Tibial nerve (tissue), 4 donors: ENCODE measurements around the gene SLC15A5. TPM values are rescaled to one million over a fixed set of nuclear protein-coding genes. Genes with fewer than 3 reads are reported as not detected.
A peak's percentile ranks its signal among the peaks of the same experiment; 100 is the strongest.

Experiments
- DNase-seq, 2 donors: peaks; one replicate each; pipeline ENCODE4 v3.0.0-alpha.2; 2019; ENCODE audit warnings: low spot score in 2 of 2
- H3K27ac ChIP-seq, 4 donors: fragments of 200-600 bp; sonication (generic) in 3 of 4; one replicate each; pipeline ENCODE4 v1.5.1; 2017 to 2019; ENCODE audit warnings: mild to moderate bottlenecking in 1 of 4
- H3K27me3 ChIP-seq, 2 donors: fragments of 200-600 bp; sonication (generic) in 1 of 2; one replicate each; pipeline versions ENCODE4 v1.5.1 to v1.6.0; 2017 to 2019
- H3K36me3 ChIP-seq, 3 donors: fragments of 200-600 bp; sonication (generic); one replicate each; pipeline ENCODE4 v1.5.1; 2018 to 2019
- H3K4me1 ChIP-seq, 4 donors: fragments of 200-600 bp; sonication (generic) in 3 of 4; one replicate each; pipeline ENCODE4 v1.5.1; 2017 to 2019
- H3K4me3 ChIP-seq, 4 donors: fragments of 200-600 bp; sonication (generic) in 3 of 4; one replicate each; pipeline ENCODE4 v1.5.1; 2017 to 2019; ENCODE audit warnings: mild to moderate bottlenecking in 1 of 4, moderate library complexity in 1 of 4
- H3K9me3 ChIP-seq, 4 donors: fragments of 200-600 bp; sonication (generic) in 3 of 4; one replicate each; pipeline ENCODE4 v1.5.1; 2017 to 2019
- EP300 ChIP-seq, 2 donors: sonication (generic); formaldehyde crosslinking; IDR thresholded peaks; one replicate each; pipeline ENCODE4 v1.6.1; 2017; ENCODE audit warnings: antibody characterized with exemption in 2 of 2, mild to moderate bottlenecking in 1 of 2
- POLR2A ChIP-seq, 2 donors: fragments of 450-650 bp; IDR thresholded peaks; one replicate each; pipeline ENCODE4 v1.6.1; 2017; ENCODE audit warnings: antibody characterized with exemption in 2 of 2, mild to moderate bottlenecking in 2 of 2, moderate library complexity in 2 of 2
- WGBS, 2 donors: methylation state at CpG; one replicate each; pipeline ENCODE4 v1.1.5; 2018; 5-methylcytosine and 5-hydroxymethylcytosine counted together
- total RNA-seq, 4 donors: library from RNA; depleted of rRNA; stranded (reverse); fragments of >200 nt; gene quantifications; one replicate each; pipeline ENCODE4 v1.1.0, GENCODE V29; 2016
- TF ChIP-seq, protein P1 (sequence below), 5 experiments: fragments of 200-600 bp in 3 of 5; fragments of 450-650 bp in 2 of 5; sonication (generic) in 3 of 5; IDR thresholded peaks; one replicate each; pipeline ENCODE4 v1.5.1; 2016 to 2019; ENCODE audit warnings: antibody characterized with exemption in 5 of 5, mild to moderate bottlenecking in 3 of 5, moderate library complexity in 2 of 5

SLC15A5 gene
- total RNA-seq, 4 donors from 2014 or later, result not detected

DNA sequence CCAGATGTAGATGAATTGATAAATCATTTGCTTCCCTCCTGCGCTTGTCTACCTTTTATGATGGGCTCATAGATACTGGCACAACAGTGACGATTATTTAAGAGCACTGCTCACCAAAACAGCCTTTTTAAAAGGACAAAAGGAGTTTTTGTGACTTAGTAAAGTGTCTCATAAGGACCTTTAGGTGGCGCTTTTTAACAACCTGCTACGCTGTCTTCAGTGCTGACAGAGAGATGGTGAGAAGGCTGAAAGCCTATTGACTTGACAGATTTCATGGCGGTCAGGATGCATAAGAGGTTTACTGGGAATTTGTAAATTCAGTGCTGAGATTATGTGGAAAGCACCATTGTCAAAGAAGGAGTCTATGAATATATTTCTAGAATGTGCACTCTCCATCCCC lies 87.6 kb downstream of the SLC15A5 start:
- H3K36me3 ChIP-seq, result no peaks in the 10 kb centered on the region
- TF ChIP-seq EP300 (IDR thresholded peaks at IDR 0.05), result no peak
- no peak for TF ChIP-seq POLR2A (IDR thresholded peaks at IDR 0.05)
- TF ChIP-seq, protein P1, sequence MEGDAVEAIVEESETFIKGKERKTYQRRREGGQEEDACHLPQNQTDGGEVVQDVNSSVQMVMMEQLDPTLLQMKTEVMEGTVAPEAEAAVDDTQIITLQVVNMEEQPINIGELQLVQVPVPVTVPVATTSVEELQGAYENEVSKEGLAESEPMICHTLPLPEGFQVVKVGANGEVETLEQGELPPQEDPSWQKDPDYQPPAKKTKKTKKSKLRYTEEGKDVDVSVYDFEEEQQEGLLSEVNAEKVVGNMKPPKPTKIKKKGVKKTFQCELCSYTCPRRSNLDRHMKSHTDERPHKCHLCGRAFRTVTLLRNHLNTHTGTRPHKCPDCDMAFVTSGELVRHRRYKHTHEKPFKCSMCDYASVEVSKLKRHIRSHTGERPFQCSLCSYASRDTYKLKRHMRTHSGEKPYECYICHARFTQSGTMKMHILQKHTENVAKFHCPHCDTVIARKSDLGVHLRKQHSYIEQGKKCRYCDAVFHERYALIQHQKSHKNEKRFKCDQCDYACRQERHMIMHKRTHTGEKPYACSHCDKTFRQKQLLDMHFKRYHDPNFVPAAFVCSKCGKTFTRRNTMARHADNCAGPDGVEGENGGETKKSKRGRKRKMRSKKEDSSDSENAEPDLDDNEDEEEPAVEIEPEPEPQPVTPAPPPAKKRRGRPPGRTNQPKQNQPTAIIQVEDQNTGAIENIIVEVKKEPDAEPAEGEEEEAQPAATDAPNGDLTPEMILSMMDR (IDR thresholded peaks at IDR 0.05), result no peak
- H3K27ac ChIP-seq, result no peak overlapping the region
- no peaks in the 10 kb centered on the region for H3K4me1 ChIP-seq
- H3K27me3 ChIP-seq, result no peaks in the 10 kb centered on the region
- H3K9me3 ChIP-seq, result no peaks in the 10 kb centered on the region
- WGBS, 2 donors, result 32 to 44% methylated on average over 5 of the region's 5 CpGs
- no peak for DNase-seq
- H3K4me3 ChIP-seq, result no peak overlapping the region

DNA sequence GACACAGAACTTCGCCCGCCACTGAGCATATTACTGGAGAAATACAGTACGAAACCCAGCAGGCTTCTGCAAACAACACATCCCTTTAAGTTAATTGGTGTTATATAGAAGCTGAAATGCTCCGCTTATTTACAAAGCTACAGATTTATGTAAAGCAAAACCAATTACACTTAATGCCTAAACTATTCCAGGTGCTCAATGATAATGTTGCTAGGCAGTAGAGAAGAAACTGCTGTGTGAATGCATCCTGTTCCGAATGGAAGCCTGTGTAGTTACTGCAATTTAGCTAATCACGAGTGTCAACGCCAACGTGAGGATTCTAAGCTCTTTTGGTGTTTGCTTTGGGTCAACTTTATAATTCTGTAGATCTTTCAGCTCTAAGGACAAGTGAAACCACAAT lies 89.8 kb downstream of the SLC15A5 start:
- Histone ChIP-seq H3K9me3 (no peaks in the 10 kb centered on the region), H3K4me1 (no peaks in the 10 kb centered on the region), H3K27me3 (no peaks in the 10 kb centered on the region), H3K27ac (no peak overlapping the region), H3K4me3 (no peak overlapping the region), H3K36me3 (no peaks in the 10 kb centered on the region)
- TF ChIP-seq, protein P1 (IDR thresholded peaks at IDR 0.05), result no peak
- TF ChIP-seq EP300 (IDR thresholded peaks at IDR 0.05), result no peak
- no peak for TF ChIP-seq POLR2A (IDR thresholded peaks at IDR 0.05)
- DNase-seq, result no peak
- WGBS, 2 donors, result 57 to 62% methylated on average over 8 of the region's 8 CpGs

DNA sequence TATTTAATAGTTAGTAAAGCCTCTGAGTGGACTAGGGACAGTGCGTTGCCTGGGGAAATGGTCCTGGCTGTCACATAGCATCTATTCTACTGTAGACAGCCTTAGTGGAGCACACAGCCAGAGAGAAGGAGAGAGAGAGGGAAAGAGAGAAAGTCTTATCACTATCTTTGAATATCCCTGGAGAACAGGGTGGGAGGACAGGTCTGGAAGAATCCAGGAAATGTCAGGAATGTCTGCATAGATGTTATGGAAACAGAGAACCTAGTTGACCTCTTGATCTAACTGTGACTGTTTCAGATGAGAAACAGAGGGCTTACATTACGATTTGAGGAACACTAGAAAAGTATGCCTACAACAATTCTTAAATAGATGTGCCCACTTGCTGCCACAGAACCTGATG lies 92.8 kb downstream of the SLC15A5 start:
- TF ChIP-seq EP300 (IDR thresholded peaks at IDR 0.05), result no peak
- no peak for TF ChIP-seq POLR2A (IDR thresholded peaks at IDR 0.05)
- TF ChIP-seq, protein P1 (IDR thresholded peaks at IDR 0.05), result no peak
- Histone ChIP-seq H3K9me3 (peaks cover 0 to 8% (median 0%) of the 10 kb centered on the region in 4 donors), H3K27ac (no peak overlapping the region), H3K4me3 (no peak overlapping the region), H3K27me3 (no peaks in the 10 kb centered on the region), H3K36me3 (no peaks in the 10 kb centered on the region), H3K4me1 (no peaks in the 10 kb centered on the region)
- no peak for DNase-seq
- 70 to 83% methylated on average over 2 of the region's 2 CpGs for WGBS, 2 donors

DNA sequence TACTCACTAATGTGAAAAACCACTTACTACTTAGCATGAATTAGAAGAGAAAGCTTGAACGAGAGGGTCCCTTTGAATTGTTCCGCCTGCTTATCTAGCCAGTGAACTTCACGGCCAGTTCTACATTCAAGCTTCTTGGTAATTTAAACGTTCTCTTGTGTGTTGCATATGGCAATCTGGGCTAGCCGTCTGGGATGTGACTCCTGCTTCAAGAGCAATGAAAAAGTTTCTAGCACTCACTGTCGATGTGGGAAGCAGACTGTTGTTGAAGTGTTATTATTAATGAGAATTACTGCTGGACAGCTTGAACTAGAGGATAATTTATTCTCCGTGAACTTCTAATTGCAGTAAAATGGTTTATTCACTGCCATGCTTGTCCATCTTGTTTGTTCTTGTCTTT lies 93.9 kb downstream of the SLC15A5 start:
- 83 to 85% methylated on average over 7 of the region's 7 CpGs for WGBS, 2 donors
- H3K4me1 ChIP-seq, result no peaks in the 10 kb centered on the region
- no peak for DNase-seq
- peaks cover 0 to 11% (median 0%) of the 10 kb centered on the region in 4 donors for H3K9me3 ChIP-seq
- no peak overlapping the region for H3K4me3 ChIP-seq
- H3K27ac ChIP-seq, result no peak overlapping the region
- H3K36me3 ChIP-seq, result no peaks in the 10 kb centered on the region
- TF ChIP-seq, protein P1 (IDR thresholded peaks at IDR 0.05), result no peak
- TF ChIP-seq POLR2A (IDR thresholded peaks at IDR 0.05) (no peak), EP300 (IDR thresholded peaks at IDR 0.05) (no peak)
- H3K27me3 ChIP-seq, result no peaks in the 10 kb centered on the region

DNA sequence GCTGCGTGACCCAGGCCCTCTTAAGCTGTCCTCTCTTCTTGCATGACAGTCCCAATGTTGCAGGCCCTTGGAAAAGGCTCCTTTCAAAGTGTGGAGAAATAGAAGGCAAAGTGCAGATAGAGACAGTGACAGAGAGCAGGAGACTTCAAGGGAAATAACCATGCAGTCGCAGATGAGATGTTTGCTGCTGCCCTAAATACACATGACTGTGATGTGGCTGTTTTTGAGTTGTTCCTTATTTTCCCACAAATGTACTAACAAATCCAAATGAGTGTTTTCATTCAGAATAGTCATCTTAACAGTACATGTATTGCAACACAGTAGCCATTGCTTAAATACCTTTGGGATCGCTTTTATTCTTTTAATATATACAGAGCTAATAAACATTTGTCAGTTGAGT lies 101.6 kb downstream of the SLC15A5 start:
- Histone ChIP-seq H3K4me1 (peaks cover 0 to 10% (median 0%) of the 10 kb centered on the region in 4 donors), H3K36me3 (no peaks in the 10 kb centered on the region)
- 53 to 65% methylated on average over 3 of the region's 3 CpGs for WGBS, 2 donors

DNA sequence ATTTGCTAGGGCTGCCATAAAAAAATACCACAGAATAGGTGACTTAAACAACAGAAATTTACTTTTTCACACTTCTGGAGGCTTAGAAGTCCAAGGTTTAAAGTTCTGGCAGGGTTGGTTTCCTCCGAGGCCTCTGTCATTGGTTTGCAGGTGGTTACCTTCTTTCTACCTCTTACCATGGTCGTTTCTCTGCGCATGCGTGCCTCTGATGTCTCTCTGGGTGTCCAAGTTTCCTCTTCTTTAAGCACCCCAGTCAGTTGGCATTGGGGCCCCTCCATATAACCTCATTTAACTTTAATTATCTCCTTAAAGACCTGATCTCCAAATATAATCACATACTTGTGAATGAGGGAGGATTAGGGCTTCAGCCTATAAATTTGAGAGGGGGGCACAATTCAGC lies 103.2 kb downstream of the SLC15A5 start:
- 89 to 94% methylated on average over 4 of the region's 4 CpGs for WGBS, 2 donors
- TF ChIP-seq, protein P1 (IDR thresholded peaks at IDR 0.05), result no peak
- TF ChIP-seq POLR2A (IDR thresholded peaks at IDR 0.05), result no peak
- no peak for TF ChIP-seq EP300 (IDR thresholded peaks at IDR 0.05)
- peaks cover 0 to 10% (median 0%) of the 10 kb centered on the region in 4 donors for H3K4me1 ChIP-seq

More for the DNA sequence above, 101.6 kb downstream of the SLC15A5 start:
- no peak overlapping the region for H3K27ac ChIP-seq
- no peak overlapping the region for H3K4me3 ChIP-seq
- peaks cover 0 to 11% (median 0%) of the 10 kb centered on the region in 4 donors for H3K9me3 ChIP-seq
- DNase-seq, result no peak
- no peak for TF ChIP-seq POLR2A (IDR thresholded peaks at IDR 0.05)
- TF ChIP-seq EP300 (IDR thresholded peaks at IDR 0.05), result peak in 1 of 2 donors; percentile 58
- H3K27me3 ChIP-seq, result no peaks in the 10 kb centered on the region

More for the DNA sequence above, 103.2 kb downstream of the SLC15A5 start:
- Histone ChIP-seq H3K36me3 (no peaks in the 10 kb centered on the region), H3K27me3 (no peaks in the 10 kb centered on the region), H3K9me3 (no peaks in the 10 kb centered on the region), H3K27ac (no peak overlapping the region), H3K4me3 (no peak overlapping the region)
- no peak for DNase-seq
